Measurements from ENCODE around the gene FFAR1. TPM values are rescaled to one million over a fixed set of nuclear protein-coding genes. Genes with fewer than 3 reads are reported as not detected.

FFAR1 gene
- polyA plus RNA-seq, 1 donor from 2014 or later, result not detected

- Histone ChIP-seq H3K9ac (ENCODE audit: low read length) (no peak overlapping the region), H3K36me3 (ENCODE audit: insufficient read depth, low read length) (no peaks in the 10 kb centered on the region), H3K9me3 (ENCODE audit: low read length) (no peaks in the 10 kb centered on the region), H3K27me3 (ENCODE audit: insufficient read depth, low read depth, low read length) (no peaks in the 10 kb centered on the region), H3K27ac (ENCODE audit: low read length) (no peak overlapping the region), H3F3A (ENCODE audit: insufficient read depth, low read length, poor library complexity, severe bottlenecking) (no peaks in the 10 kb centered on the region), H2AFZ (ENCODE audit: low read depth, low read length) (no peak overlapping the region), H3K4me3 (ENCODE audit: low read length) (no peak overlapping the region), H3K79me2 (replicated peaks; ENCODE audit: insufficient read depth, low read length) (no peaks in the 10 kb centered on the region), H3K4me2 (ENCODE audit: low read length) (no peak overlapping the region), H4K20me1 (ENCODE audit: insufficient read depth) (no peaks in the 10 kb centered on the region), H3K9me2 (ENCODE audit: insufficient read depth, low read length) (no peaks in the 10 kb centered on the region)
- TF ChIP-seq REST (IDR thresholded peaks at IDR 0.05; ENCODE audit: borderline replicate concordance), result no peak
- TF ChIP-seq SMC3 (conservative IDR thresholded peaks at IDR 0.05; ENCODE audit: poor library complexity), result no peak
- no peak for TF ChIP-seq POLR2AphosphoS5 (IDR thresholded peaks at IDR 0.05)
- no peak for TF ChIP-seq TAF1 (IDR thresholded peaks at IDR 0.05; ENCODE audit: low read depth)
- TF ChIP-seq MXI1 (conservative IDR thresholded peaks at IDR 0.05; ENCODE audit: poor library complexity, severe bottlenecking), result no peak
- TF ChIP-seq EZH2 (IDR thresholded peaks at IDR 0.05; ENCODE audit: borderline replicate concordance, insufficient read depth, low read length, poor library complexity, severe bottlenecking), result no peak
- no peak for TF ChIP-seq CTCF (IDR thresholded peaks at IDR 0.05; ENCODE audit: poor library complexity, severe bottlenecking)
- TF ChIP-seq RAD21 (conservative IDR thresholded peaks at IDR 0.05), result no peak
- no peak for TF ChIP-seq EP300 (conservative IDR thresholded peaks at IDR 0.05; ENCODE audit: poor library complexity, severe bottlenecking)
Observed at GRCh38 chr19:35332817-35333216, 14.9 kb upstream of the FFAR1 start.

- Histone ChIP-seq H3F3A (ENCODE audit: insufficient read depth, low read length, poor library complexity, severe bottlenecking) (no peaks in the 10 kb centered on the region), H3K27ac (ENCODE audit: low read length) (no peak overlapping the region), H3K4me3 (ENCODE audit: low read length) (no peak overlapping the region), H3K36me3 (ENCODE audit: insufficient read depth, low read length) (no peaks in the 10 kb centered on the region), H3K9me2 (ENCODE audit: insufficient read depth, low read length) (no peaks in the 10 kb centered on the region), H2AFZ (ENCODE audit: low read depth, low read length) (no peak overlapping the region), H3K9ac (ENCODE audit: low read length) (no peak overlapping the region), H4K20me1 (ENCODE audit: insufficient read depth) (no peaks in the 10 kb centered on the region), H3K9me3 (ENCODE audit: low read length) (no peaks in the 10 kb centered on the region), H3K79me2 (replicated peaks; ENCODE audit: insufficient read depth, low read length) (no peaks in the 10 kb centered on the region), H3K27me3 (ENCODE audit: insufficient read depth, low read depth, low read length) (no peaks in the 10 kb centered on the region), H3K4me2 (ENCODE audit: low read length) (no peak overlapping the region)
- TF ChIP-seq SMC3 (conservative IDR thresholded peaks at IDR 0.05; ENCODE audit: poor library complexity) (no peak), CTCF (IDR thresholded peaks at IDR 0.05; ENCODE audit: poor library complexity, severe bottlenecking) (no peak), MXI1 (conservative IDR thresholded peaks at IDR 0.05; ENCODE audit: poor library complexity, severe bottlenecking) (no peak), RAD21 (conservative IDR thresholded peaks at IDR 0.05) (no peak), POLR2AphosphoS5 (IDR thresholded peaks at IDR 0.05) (no peak), EP300 (conservative IDR thresholded peaks at IDR 0.05; ENCODE audit: poor library complexity, severe bottlenecking) (no peak), EZH2 (IDR thresholded peaks at IDR 0.05; ENCODE audit: borderline replicate concordance, insufficient read depth, low read length, poor library complexity, severe bottlenecking) (no peak), REST (IDR thresholded peaks at IDR 0.05; ENCODE audit: borderline replicate concordance) (no peak), TAF1 (IDR thresholded peaks at IDR 0.05; ENCODE audit: low read depth) (no peak)
Observed at GRCh38 chr19:35334144-35334753, 13.5 kb upstream of the FFAR1 start.

Data from neural cell (in vitro differentiated cells).